ENCODE results near the gene VAV1. TPM values are rescaled to one million over a fixed set of nuclear protein-coding genes. Genes with fewer than 3 reads are reported as not detected.

Gene VAV1
- total RNA-seq, 1 donor from 2014 or later: not detected

DNA sequence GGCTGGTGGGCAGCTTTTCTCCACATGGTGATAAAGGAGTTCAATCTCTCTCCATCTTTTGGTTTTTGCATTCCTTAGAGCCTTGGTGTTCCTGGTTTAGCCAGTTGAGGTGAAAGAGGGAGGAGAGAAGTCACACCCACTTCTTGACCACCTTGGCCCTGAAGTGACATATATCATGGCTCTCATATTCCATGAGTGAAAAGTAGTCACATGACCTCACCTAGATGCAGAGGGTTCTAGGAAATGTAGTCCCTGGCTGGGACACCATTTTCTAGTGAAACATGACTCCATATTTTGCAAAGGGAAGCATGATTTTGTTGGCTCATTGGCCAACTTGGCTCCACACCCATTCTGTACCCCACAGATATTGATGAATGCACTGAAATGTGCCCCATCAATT, 130.9 kb downstream of the VAV1 start:
- Mint-ChIP-seq H3K36me3 (ENCODE audit: unreplicated experiment) (no peaks in the 10 kb centered on the region), H3K27ac (ENCODE audit: unreplicated experiment) (no peak overlapping the region), H3K9me3 (ENCODE audit: unreplicated experiment) (peaks cover 18% of the 10 kb centered on the region), H3K4me1 (ENCODE audit: low read depth, unreplicated experiment) (no peaks in the 10 kb centered on the region), H3K4me3 (ENCODE audit: unreplicated experiment) (no peak overlapping the region), H3K27me3 (ENCODE audit: unreplicated experiment) (no peaks in the 10 kb centered on the region)
- TF ChIP-seq CTCF (IDR thresholded peaks at IDR 0.05; ENCODE audit: partially characterized antibody, unreplicated experiment): no peak
- no peak for DNase-seq

DNA sequence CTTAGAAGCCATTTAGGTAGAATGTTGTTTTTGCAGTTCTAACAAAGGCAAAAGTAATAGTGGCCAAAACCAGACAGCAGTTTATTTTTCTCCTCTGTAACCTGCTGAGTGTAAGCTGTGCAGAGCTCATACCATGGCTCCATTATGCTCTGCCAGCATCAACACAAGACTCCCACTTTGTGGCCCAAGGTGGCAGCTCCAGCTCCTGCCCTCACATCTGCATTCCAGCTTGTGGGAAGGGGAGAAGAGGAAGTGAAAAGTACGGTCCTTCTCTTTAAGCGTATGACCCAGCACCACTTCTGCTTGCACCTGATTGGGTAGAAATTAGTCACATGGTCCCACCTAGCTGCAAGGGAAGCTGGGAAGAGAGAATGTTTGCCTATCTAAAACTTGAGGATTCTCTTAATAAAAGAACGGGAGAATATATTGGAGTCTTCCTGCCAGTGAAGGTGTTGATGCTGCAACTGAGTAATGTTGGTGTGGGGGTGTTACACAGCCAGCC, 134.1 kb downstream of the VAV1 start:
- Mint-ChIP-seq H3K4me1 (ENCODE audit: low read depth, unreplicated experiment) (no peaks in the 10 kb centered on the region), H3K27ac (ENCODE audit: unreplicated experiment) (no peak overlapping the region), H3K9me3 (ENCODE audit: unreplicated experiment) (peaks cover 12% of the 10 kb centered on the region), H3K36me3 (ENCODE audit: unreplicated experiment) (no peaks in the 10 kb centered on the region), H3K4me3 (ENCODE audit: unreplicated experiment) (no peak overlapping the region), H3K27me3 (ENCODE audit: unreplicated experiment) (no peaks in the 10 kb centered on the region)
- no peak for TF ChIP-seq CTCF (IDR thresholded peaks at IDR 0.05; ENCODE audit: partially characterized antibody, unreplicated experiment)
- no peak for DNase-seq

Small RNAs within 50 kb of the gene (microRNA-seq; reads per million reads assigned to microRNA genes)
- 0.55 reads per million for gene MIR6791 (ENCODE audit: unreplicated experiment)

Other genes starting within 250 kb of the VAV1 start
- gene TNFSF9, start 241.7 kb upstream of the VAV1 start, total RNA-seq (ENCODE audit: unreplicated experiment): 6.9 TPM
- 4.7 TPM for gene CD70, start 181.6 kb upstream of the VAV1 start, total RNA-seq (ENCODE audit: unreplicated experiment)
- gene TNFSF14, start 102.5 kb upstream of the VAV1 start, total RNA-seq (ENCODE audit: unreplicated experiment): not detected
- gene C3, start 52.1 kb upstream of the VAV1 start, total RNA-seq (ENCODE audit: unreplicated experiment): 0.69 TPM
- gene GPR108, start 35.1 kb upstream of the VAV1 start, total RNA-seq (ENCODE audit: unreplicated experiment): 44.2 TPM
- 16.7 TPM for gene TRIP10, start 33.0 kb upstream of the VAV1 start, total RNA-seq (ENCODE audit: unreplicated experiment)
- 0.32 TPM for gene SH2D3A, start 5.3 kb upstream of the VAV1 start, total RNA-seq (ENCODE audit: unreplicated experiment)
- gene ADGRE1, start 114.9 kb downstream of the VAV1 start, total RNA-seq (ENCODE audit: unreplicated experiment): not detected
- 1.5 TPM for gene MBD3L2B, start 248.7 kb downstream of the VAV1 start, total RNA-seq (ENCODE audit: unreplicated experiment)